Lower leg skin (tissue), 4 donors: Measurements from ENCODE around the gene KIAA0825. TPM values are rescaled to one million over a fixed set of nuclear protein-coding genes. Genes with fewer than 3 reads are reported as not detected.

Source experiments
- DNase-seq, 2 donors: peaks; one replicate each; pipeline ENCODE4 v3.0.0-alpha.2; 2019; ENCODE audit warnings: low spot score in 2 of 2
- H3K4me3 ChIP-seq: fragments of 200-600 bp; sonication (generic); 2 replicates; pipeline ENCODE4 v1.5.1; 2017; ENCODE audit warnings: mild to moderate bottlenecking, low read depth; ENCODE audit not compliant: poor library complexity, severe bottlenecking
- CTCF ChIP-seq, 3 donors: fragments of 450-650 bp; IDR thresholded peaks; one replicate each; pipeline ENCODE4 v1.5.1; 2016; ENCODE audit warnings: antibody characterized with exemption in 3 of 3, mild to moderate bottlenecking in 3 of 3, moderate library complexity in 2 of 3
- POLR2A ChIP-seq, 2 donors: fragments of 450-650 bp; IDR thresholded peaks; one replicate each; pipeline ENCODE4 v1.6.1; 2016 to 2017; ENCODE audit warnings: antibody characterized with exemption in 2 of 2, mild to moderate bottlenecking in 1 of 2, moderate library complexity in 1 of 2
- WGBS, 2 donors: methylation state at CpG; one replicate each; pipeline ENCODE4 v1.1.5; 2018; 5-methylcytosine and 5-hydroxymethylcytosine counted together
- intact Hi-C: fragments of 100-400 bp; cut with DNase I; formaldehyde crosslinking; loops from one replicate; pipeline ENCODE4 v1.15.0; 2023; ENCODE audit warnings: low total_unique reads
- total RNA-seq, 4 donors: library from RNA; depleted of rRNA; stranded (reverse); fragments of >200 nt; gene quantifications; one replicate each; pipeline ENCODE4 v1.1.0, GENCODE V29; 2016

The KIAA0825 gene
- total RNA-seq, 4 donors from 2014 or later: 1.6 to 3.4 (median 2.5) TPM

- no peak overlapping the region for H3K4me3 ChIP-seq
- 80 to 82% methylated on average over 4 of the region's 4 CpGs for WGBS, 2 donors
- intact Hi-C loops: no loop called here
- TF ChIP-seq CTCF (IDR thresholded peaks at IDR 0.05): no peak
- no peak for TF ChIP-seq POLR2A (IDR thresholded peaks at IDR 0.05)
- DNase-seq: no peak
Observed at GRCh38 chr5:94376672-94377345, 241.6 kb downstream of the KIAA0825 start.

GRCh38 chr5:94375801-94376200, 242.6 kb downstream of the KIAA0825 start:
- intact Hi-C loops: no loop called here
- H3K4me3 ChIP-seq: no peak overlapping the region
- whole genome bisulfite sequencing, 2 donors: 70 to 74% methylated on average over 2 of the region's 2 CpGs
- no peak for DNase-seq
- TF ChIP-seq POLR2A (IDR thresholded peaks at IDR 0.05) (no peak), CTCF (IDR thresholded peaks at IDR 0.05) (no peak)

GRCh38 chr5:94374336-94374735, 244.1 kb downstream of the KIAA0825 start:
- TF ChIP-seq CTCF (IDR thresholded peaks at IDR 0.05) (no peak), POLR2A (IDR thresholded peaks at IDR 0.05) (no peak)

GRCh38 chr5:94367900-94368299, 250.5 kb downstream of the KIAA0825 start:
- TF ChIP-seq CTCF (IDR thresholded peaks at IDR 0.05): no peak
- no peak for TF ChIP-seq POLR2A (IDR thresholded peaks at IDR 0.05)
- no peak overlapping the region for H3K4me3 ChIP-seq
- intact Hi-C loops: no loop called here
- DNase-seq: no peak
- 89 to 94% methylated on average over 2 of the region's 2 CpGs for WGBS, 2 donors

More at GRCh38 chr5:94374336-94374735, 244.1 kb downstream of the KIAA0825 start:
- H3K4me3 ChIP-seq: no peak overlapping the region
- DNase-seq: no peak
- intact Hi-C loops: no loop called here

- intact Hi-C loops: no loop called here
- no peak overlapping the region for H3K4me3 ChIP-seq
- WGBS, 2 donors: 74 to 75% methylated on average over 4 of the region's 4 CpGs
- no peak for DNase-seq
- no peak for TF ChIP-seq CTCF (IDR thresholded peaks at IDR 0.05)
- no peak for TF ChIP-seq POLR2A (IDR thresholded peaks at IDR 0.05)
Observed at GRCh38 chr5:94366811-94367210, 251.6 kb downstream of the KIAA0825 start.

- intact Hi-C loops: no loop called here
- TF ChIP-seq CTCF (IDR thresholded peaks at IDR 0.05): no peak
- TF ChIP-seq POLR2A (IDR thresholded peaks at IDR 0.05): no peak
- H3K4me3 ChIP-seq: no peak overlapping the region
- no peak for DNase-seq
- 66 to 71% methylated on average over 1 of the region's 1 CpG for WGBS, 2 donors
Observed at GRCh38 chr5:94362857-94363256, 255.5 kb downstream of the KIAA0825 start.
